ENCODE data around the gene RIMS4.
A peak's percentile ranks its signal among the peaks of the same experiment; 100 is the strongest.

DNA sequence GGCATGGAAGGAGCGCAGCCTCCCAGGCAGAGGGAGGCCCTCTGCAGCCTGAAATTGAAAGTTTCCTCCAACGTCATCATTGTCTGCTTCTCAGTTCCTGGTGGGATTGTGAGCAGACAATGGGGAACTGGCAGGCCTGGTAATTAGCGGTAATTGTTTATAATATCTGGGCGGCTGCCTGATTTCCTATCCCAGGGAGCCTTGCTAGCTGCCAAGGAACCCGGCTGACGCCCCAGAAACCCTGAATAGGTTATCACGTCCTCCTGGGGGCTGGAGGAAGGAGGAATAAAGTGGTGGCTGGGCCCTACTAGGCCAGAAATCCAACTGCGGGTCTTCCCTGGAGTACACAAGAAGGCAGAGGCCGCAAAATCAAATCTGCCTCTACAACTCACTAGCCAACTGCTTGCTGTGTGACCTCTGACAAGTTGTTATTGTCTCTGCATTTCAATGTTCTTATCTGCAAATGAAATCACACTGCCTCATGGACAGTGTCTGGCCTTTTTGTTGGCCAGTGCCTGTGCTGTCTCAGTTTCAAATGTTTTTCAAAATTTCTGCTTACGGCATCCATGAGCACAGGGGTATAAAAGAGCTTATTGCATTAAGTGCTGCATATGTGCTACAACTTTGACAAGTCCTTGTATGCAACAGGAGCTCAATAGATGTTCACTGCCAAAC, 47.7 kb downstream of the RIMS4 start:
- TF ChIP-seq GATA2 (IDR thresholded peaks at IDR 0.05; ENCODE audit: low read depth, low read length) (peak; percentile 95), GATA3 (IDR thresholded peaks at IDR 0.05; ENCODE audit: low read depth, low read length) (peak; percentile 78; the same call in 1 of the 2 replicates)

Measured in SH-SY5Y (cell line).